Activated CD8-positive, alpha-beta memory T cell treated with anti-CD3 and anti-CD28 coated beads, Interleukin-2, amount 10 ng/mL, durations not matched to agents 7 days and 5 days (primary cell): ENCODE measurements around the gene NCOR1. TPM values are rescaled to one million over a fixed set of nuclear protein-coding genes. Genes with fewer than 3 reads are reported as not detected.
"Not testable (repeated sequence)": the region's sequence is repeated elsewhere in the genome, so short reads cannot be mapped to it uniquely, and the experiment has no call there.

ENCODE experiments used
- ATAC-seq: fragments of 150-1000 bp; cut with Tn5 transposase; one replicate; pipeline ENCODE4 v1.10.0; 2021; ENCODE audit warnings: moderate library complexity
- CTCF ChIA-PET: fragments of 350-600 bp; sonication (Branson Sonifier 250); formaldehyde crosslinking; loops from one replicate; lab custom pipeline; 2021; ENCODE audit warnings: antibody characterized with exemption; lab: Charles Lee
- DNase-seq: peaks from one replicate; pipeline ENCODE4 v3.0.0-alpha.2; 2020
- H3K27ac Mint-ChIP-seq: one replicate; pipeline ENCODE4 v1.8.0; 2021; ENCODE audit warnings: mild to moderate bottlenecking, mixed read lengths
- H3K27me3 Mint-ChIP-seq: one replicate; pipeline ENCODE4 v1.8.0; 2021; ENCODE audit warnings: mixed read lengths
- H3K36me3 Mint-ChIP-seq: one replicate; pipeline ENCODE4 v1.8.0; 2021; ENCODE audit warnings: mild to moderate bottlenecking, mixed read lengths
- H3K4me1 Mint-ChIP-seq: one replicate; pipeline ENCODE4 v1.8.0; 2021; ENCODE audit warnings: mixed read lengths
- H3K4me3 Mint-ChIP-seq: one replicate; pipeline ENCODE4 v1.8.0; 2021; ENCODE audit warnings: mild to moderate bottlenecking, moderate library complexity, mixed read lengths
- H3K9me3 Mint-ChIP-seq: one replicate; pipeline ENCODE4 v1.8.0; 2022; ENCODE audit warnings: low read depth, mixed read lengths
- total RNA-seq, 2 experiments: library from RNA; stranded (reverse); gene quantifications; one replicate each; pipeline ENCODE4 v1.2.3, GENCODE V29; 2021

NCOR1 gene
- total RNA-seq, 2 experiments from 2014 or later: 166 to 175 TPM

GRCh38 chr17:16204763-16205162 is 10.6 kb downstream of the NCOR1 start:
- H3K4me3 Mint-ChIP-seq, H3K9me3 Mint-ChIP-seq, H3K27me3 Mint-ChIP-seq, ATAC-seq, H3K36me3 Mint-ChIP-seq, H3K27ac Mint-ChIP-seq, DNase-seq, CTCF ChIA-PET: not testable (repeated sequence)
- peaks cover 28% of the 10 kb centered on the region for H3K4me1 Mint-ChIP-seq

- Mint-ChIP-seq H3K4me1 (peaks cover 36% of the 10 kb centered on the region), H3K27ac (peak overlapping the region; percentile 22)
- ATAC-seq, H3K9me3 Mint-ChIP-seq, H3K27me3 Mint-ChIP-seq, H3K36me3 Mint-ChIP-seq, DNase-seq, H3K4me3 Mint-ChIP-seq, CTCF ChIA-PET: not testable (repeated sequence)
Measured at GRCh38 chr17:16202554-16203500, 12.5 kb downstream of the NCOR1 start.

DNA sequence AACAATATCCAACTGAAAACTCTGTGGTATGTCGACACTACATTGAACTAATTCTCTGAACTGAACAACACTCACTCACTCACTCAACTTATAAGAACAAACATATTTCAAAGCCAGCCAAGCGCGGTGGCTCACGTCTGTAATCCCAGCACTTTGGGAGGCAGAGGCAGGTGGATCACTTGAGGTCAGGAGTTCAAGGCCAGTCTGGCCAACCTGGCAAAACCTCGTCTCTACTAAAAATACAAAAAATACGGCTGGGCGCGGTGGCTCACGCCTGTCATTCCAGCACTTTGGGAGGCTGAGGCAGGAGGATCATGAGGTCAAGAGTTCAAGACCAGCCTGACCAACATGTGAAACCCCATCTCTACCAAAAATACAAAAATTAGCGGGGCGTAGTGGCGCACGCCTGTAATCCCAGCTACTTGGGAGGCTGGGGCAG is 13.6 kb downstream of the NCOR1 start:
- H3K27me3 Mint-ChIP-seq, DNase-seq, H3K36me3 Mint-ChIP-seq, H3K27ac Mint-ChIP-seq, ATAC-seq, CTCF ChIA-PET, H3K4me3 Mint-ChIP-seq, H3K9me3 Mint-ChIP-seq: not testable (repeated sequence)
- H3K4me1 Mint-ChIP-seq: peaks cover 34% of the 10 kb centered on the region

- ATAC-seq (no peak), DNase-seq (no peak)
- Mint-ChIP-seq H3K4me3 (no peak overlapping the region), H3K27ac (peak overlapping the region; percentile 5), H3K4me1 (peaks cover 32% of the 10 kb centered on the region), H3K27me3 (no peaks in the 10 kb centered on the region), H3K9me3 (no peaks in the 10 kb centered on the region), H3K36me3 (peaks cover 11% of the 10 kb centered on the region)
- CTCF ChIA-PET: no interaction called here
Measured at GRCh38 chr17:16199093-16199492, 16.2 kb downstream of the NCOR1 start.

DNA sequence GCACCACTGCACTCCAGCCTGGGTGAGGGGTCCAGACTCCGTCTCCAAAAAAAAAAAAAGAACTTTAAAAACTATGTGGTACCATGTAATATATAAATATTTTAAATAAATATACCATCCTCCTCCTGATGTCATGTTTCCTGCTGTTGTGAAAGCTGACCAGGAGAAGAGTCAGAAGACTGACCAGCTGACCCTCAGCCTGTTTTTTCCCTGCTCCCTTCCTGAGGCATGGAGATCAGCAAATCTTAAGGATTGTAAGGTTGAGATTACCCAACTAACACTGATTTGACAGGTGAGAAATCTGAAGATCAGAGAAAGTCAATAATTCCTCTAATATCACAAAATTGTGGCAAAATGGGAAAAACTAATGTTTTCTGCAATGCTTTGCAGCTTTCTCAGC is 18.1 kb downstream of the NCOR1 start:
- Mint-ChIP-seq H3K27ac (no peak overlapping the region), H3K27me3 (no peaks in the 10 kb centered on the region), H3K36me3 (peaks cover 23% of the 10 kb centered on the region), H3K9me3 (no peaks in the 10 kb centered on the region), H3K4me1 (peaks cover 25% of the 10 kb centered on the region), H3K4me3 (no peak overlapping the region)
- CTCF ChIA-PET: no interaction called here
- ATAC-seq (no peak), DNase-seq (no peak)

DNA sequence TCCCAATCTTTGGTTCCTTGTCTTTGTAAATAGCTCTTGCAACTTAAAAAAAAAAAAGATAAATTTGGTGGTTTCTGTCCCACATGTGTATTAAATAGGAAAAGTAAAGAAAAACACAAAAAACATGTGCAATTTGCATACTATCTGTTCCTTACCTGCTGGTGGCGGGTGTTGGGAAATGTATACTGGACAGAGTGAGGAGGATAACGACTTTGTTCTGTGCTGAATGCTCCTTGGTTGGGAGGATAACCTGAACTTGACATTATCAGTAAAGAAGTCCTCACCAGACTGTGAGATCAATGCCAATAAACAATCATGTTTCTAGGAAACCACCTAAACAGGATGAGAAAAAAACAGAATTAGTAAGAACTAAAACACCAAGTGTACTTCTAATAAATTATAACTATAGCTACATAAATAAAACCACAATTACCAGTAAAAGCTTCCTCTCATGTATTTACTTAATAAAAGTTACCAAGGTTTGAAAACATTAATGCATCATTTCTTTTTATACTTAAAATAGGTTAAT is 21.0 kb downstream of the NCOR1 start:
- not testable (repeated sequence) for H3K27me3 Mint-ChIP-seq, H3K4me3 Mint-ChIP-seq, ATAC-seq, H3K9me3 Mint-ChIP-seq, DNase-seq
- CTCF ChIA-PET: interaction anchor here (0.6 kb wide), 2 partner anchors 13 to 21 kb away, joined by 3 read pairs; no protein-coding TSS in a partner anchor
- H3K27ac Mint-ChIP-seq: peak overlapping the region; percentile 60
- H3K4me1 Mint-ChIP-seq: peaks cover 24% of the 10 kb centered on the region
- H3K36me3 Mint-ChIP-seq: peaks cover 34% of the 10 kb centered on the region

DNA sequence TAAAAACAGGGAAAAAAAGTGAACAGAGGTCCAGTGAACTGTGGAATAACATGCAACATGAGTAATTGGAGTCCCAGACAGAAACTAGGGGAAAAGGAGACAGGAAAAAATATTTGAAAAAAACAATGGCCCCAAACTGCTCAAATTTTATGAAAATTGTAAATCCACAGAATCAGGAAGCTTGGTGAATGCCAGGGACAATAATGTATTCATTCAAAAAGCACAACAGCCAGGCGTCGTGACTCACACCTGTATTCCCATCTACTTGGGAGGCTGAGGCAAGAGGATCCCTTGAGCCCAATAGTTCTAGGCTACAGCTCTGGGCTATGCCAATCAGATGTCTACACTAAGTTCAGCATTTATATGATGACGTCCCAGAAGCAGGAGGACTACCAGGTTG is 23.7 kb downstream of the NCOR1 start:
- no peaks in the 10 kb centered on the region for H3K9me3 Mint-ChIP-seq
- no peak for DNase-seq
- ATAC-seq: no peak
- CTCF ChIA-PET: no interaction called here
- H3K36me3 Mint-ChIP-seq: peaks cover 32% of the 10 kb centered on the region
- H3K27ac Mint-ChIP-seq: no peak overlapping the region
- H3K27me3 Mint-ChIP-seq: no peaks in the 10 kb centered on the region
- H3K4me3 Mint-ChIP-seq: no peak overlapping the region
- H3K4me1 Mint-ChIP-seq: peaks cover 18% of the 10 kb centered on the region

- Mint-ChIP-seq H3K4me3 (no peak overlapping the region), H3K36me3 (peaks cover 34% of the 10 kb centered on the region), H3K4me1 (peaks cover 18% of the 10 kb centered on the region), H3K27me3 (no peaks in the 10 kb centered on the region), H3K9me3 (no peaks in the 10 kb centered on the region), H3K27ac (peak overlapping the region; percentile 36)
- CTCF ChIA-PET: no interaction called here
- DNase-seq (no peak), ATAC-seq (no peak)
Measured at GRCh38 chr17:16190703-16191360, 24.5 kb downstream of the NCOR1 start.

DNA sequence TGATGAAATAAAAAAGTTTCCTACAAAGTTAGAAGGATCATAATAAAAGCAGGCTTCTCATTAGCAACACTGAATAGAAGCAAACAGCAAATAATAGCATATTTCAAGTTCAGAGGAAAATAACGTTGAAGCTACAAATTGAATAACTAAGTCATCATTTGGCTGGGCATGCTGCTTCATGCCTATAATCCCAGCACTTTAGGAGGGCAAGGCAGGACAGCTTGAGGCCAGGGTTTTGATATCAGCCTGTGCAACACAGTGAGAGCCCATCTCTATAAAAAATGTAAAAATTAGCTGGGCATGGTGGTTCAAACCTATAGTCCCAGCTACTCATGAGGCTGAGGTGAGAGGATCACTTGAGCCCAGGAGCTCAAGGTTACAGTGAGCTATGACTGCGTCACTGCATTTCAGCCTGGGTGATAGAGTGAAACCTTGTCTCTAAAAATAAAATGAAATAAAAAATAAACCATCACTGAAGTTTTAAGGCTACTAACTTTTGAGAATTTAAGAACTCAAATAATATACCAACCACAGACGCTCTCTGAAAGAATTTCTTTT is 25.5 kb downstream of the NCOR1 start:
- Mint-ChIP-seq H3K27ac (no peak overlapping the region), H3K4me1 (peaks cover 14% of the 10 kb centered on the region), H3K27me3 (no peaks in the 10 kb centered on the region), H3K4me3 (no peak overlapping the region), H3K36me3 (peaks cover 43% of the 10 kb centered on the region), H3K9me3 (no peaks in the 10 kb centered on the region)
- ATAC-seq: no peak
- CTCF ChIA-PET: interaction anchor here (0.6 kb wide), 2 partner anchors 27 to 36 kb away, joined by 3 read pairs; partner anchors contain the start of gene PIGL
- DNase-seq: no peak

- DNase-seq (no peak), ATAC-seq (no peak)
- H3K36me3 Mint-ChIP-seq: peaks cover 47% of the 10 kb centered on the region
- CTCF ChIA-PET: no interaction called here
- H3K27me3 Mint-ChIP-seq: no peaks in the 10 kb centered on the region
- no peak overlapping the region for H3K4me3 Mint-ChIP-seq
- no peak overlapping the region for H3K27ac Mint-ChIP-seq
- peaks cover 8% of the 10 kb centered on the region for H3K4me1 Mint-ChIP-seq
- no peaks in the 10 kb centered on the region for H3K9me3 Mint-ChIP-seq
Measured at GRCh38 chr17:16187642-16188041, 27.7 kb downstream of the NCOR1 start.

- no peaks in the 10 kb centered on the region for H3K27me3 Mint-ChIP-seq
Measured at GRCh38 chr17:16181581-16181980, 33.8 kb downstream of the NCOR1 start.

GRCh38 chr17:16178836-16179235 is 36.5 kb downstream of the NCOR1 start:
- H3K36me3 Mint-ChIP-seq: peaks cover 35% of the 10 kb centered on the region
- DNase-seq (no peak), ATAC-seq (no peak)
- peaks cover 5% of the 10 kb centered on the region for H3K4me1 Mint-ChIP-seq
- H3K9me3 Mint-ChIP-seq: peaks cover 2% of the 10 kb centered on the region
- H3K4me3 Mint-ChIP-seq: no peak overlapping the region
- CTCF ChIA-PET: no interaction called here
- H3K27me3 Mint-ChIP-seq: no peaks in the 10 kb centered on the region
- no peak overlapping the region for H3K27ac Mint-ChIP-seq

More at GRCh38 chr17:16181581-16181980, 33.8 kb downstream of the NCOR1 start:
- ATAC-seq (no peak), DNase-seq (no peak)
- Mint-ChIP-seq H3K4me3 (no peak overlapping the region), H3K4me1 (peaks cover 5% of the 10 kb centered on the region), H3K36me3 (peaks cover 52% of the 10 kb centered on the region), H3K27ac (no peak overlapping the region), H3K9me3 (peaks cover 2% of the 10 kb centered on the region)
- CTCF ChIA-PET: interaction anchor here (1.1 kb wide), 1 partner anchor 53 kb away, joined by 3 read pairs; no protein-coding TSS in a partner anchor

DNA sequence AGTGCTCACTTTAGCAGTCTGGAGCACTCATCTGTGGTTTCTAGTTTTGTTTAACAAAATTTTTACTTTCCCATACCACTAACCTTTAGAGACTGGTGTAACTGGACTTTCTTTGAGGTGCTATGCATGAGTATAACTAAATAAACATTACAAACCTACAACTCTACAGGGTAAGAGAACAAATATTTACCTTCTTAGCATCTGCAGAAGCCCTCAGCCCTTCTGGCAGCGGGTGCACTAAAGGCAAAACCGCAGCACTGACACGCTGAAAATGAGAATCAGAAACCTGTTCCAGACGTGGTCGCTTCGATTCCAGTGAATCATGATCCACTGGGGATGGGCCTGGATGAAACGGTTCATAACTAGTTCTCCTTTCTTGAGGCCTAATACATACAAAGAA is 43.7 kb downstream of the NCOR1 start:
- no peaks in the 10 kb centered on the region for H3K9me3 Mint-ChIP-seq
- DNase-seq: no peak
- ATAC-seq: no peak
- peaks cover 26% of the 10 kb centered on the region for H3K36me3 Mint-ChIP-seq
- peaks cover 11% of the 10 kb centered on the region for H3K4me1 Mint-ChIP-seq
- CTCF ChIA-PET: no interaction called here
- H3K4me3 Mint-ChIP-seq: no peak overlapping the region
- no peaks in the 10 kb centered on the region for H3K27me3 Mint-ChIP-seq
- H3K27ac Mint-ChIP-seq: no peak overlapping the region
